GM19438 (cell line): ENCODE data around the gene KBTBD13.

ENCODE experiments used
- ATAC-seq: cut with Tn5 transposase; IDR thresholded peaks from one replicate; pipeline ENCODE4 v1.9.1; 2021; ENCODE audit warnings: low read depth; ENCODE audit not compliant: unreplicated experiment

Gene KBTBD13

DNA sequence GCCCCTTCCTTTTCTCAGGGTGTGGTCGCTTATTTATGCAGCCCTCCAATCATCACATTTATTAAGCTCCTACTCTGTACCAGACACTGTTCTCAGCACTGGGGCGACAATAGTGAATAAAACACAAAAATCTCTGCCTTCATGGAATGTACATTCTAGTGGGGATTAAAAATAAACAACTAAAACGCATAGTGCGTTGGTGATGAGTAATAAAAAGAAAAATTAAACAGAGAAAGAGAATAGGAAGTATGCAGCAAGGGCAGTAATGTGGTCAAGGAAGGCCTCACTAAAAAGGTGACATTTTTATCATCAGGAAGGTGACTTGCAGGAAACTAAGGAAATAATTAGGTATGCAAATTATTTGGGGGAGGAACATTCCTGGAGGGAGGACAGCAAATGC, 26.3 kb upstream of the KBTBD13 start:
- ATAC-seq, result no peak

DNA sequence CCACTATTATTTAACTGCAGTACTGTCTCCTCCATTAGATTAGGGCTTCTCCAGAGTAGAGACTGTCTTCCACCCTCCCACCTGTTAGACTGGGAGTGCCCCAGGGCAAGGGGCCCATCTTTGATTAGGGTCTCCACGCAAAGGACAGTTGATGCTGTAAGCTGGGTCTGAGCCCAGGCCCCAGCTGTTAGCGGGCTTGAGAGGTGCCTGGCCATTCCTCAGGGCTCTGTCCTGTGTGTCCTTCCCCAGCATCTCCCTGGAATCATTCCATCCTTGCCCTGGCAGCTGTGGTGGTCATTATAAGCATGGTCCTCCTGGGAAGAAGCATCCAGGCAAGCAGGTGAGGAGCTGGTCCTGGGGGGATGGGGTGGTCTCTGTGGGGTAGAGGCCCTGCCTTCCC, 25.3 kb upstream of the KBTBD13 start:
- ATAC-seq, result no peak

DNA sequence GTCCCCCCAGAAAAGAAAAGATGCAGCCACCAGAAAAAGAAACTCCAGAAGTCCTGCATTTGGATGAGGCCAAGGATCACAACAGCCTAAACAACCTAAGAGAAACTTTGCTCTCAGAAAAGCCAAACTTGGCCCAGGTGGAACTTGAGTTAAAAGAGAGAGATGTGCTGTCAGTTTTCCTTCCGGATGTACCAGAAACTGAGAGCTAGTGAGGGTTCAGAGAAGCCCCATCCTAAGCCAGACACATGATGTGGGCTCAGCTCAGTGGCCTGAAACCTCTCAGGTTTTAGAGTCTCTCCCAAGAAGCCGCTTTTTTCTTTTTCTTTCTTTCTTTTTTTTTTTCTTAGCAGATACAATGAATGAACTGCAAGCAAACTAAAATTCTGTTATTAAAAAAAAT, 23.6 kb upstream of the KBTBD13 start:
- ATAC-seq, result no peak

DNA sequence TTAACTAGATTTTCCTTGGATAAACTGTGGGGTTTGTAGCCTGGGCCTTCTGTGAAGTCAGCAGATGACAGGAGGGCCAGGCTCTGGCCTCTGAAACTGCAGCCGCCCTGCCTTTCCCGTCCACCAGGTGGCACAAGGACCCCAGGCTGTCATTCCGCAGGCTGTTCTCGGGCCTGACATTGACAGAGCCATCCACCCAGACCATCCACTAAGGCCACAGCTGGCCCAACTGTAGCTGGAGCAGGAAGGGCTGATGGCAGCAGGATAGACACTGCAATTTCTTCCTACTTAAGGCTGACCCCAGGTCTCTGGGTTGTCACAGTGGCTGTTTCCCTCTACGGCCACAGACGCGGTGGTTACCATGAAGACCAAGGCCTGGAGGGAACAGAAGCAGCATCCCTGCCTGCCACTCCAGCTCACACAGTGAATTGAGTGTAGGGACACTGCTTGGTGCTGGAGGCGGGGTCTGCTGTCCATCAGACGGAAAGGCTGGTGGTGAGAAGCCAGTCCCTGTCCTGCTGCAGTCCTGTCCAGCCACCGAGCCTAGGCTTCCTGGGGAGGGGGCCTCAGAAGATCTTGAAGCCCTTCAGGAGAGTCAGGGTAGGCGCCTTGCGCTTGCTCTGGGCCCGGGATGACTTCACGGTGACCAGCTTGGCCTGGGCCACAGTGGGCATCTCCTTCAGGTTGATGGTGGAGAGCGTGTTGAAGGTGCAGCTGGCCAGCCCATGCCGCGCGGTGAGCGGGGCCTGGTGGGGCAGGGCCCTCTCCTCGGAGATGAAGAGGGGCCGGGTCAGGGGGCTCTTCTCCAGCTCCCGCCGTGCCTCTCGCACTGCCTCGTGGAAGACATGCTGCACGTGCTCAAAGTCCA, 22.0 kb upstream of the KBTBD13 start:
- ATAC-seq, result no peak

DNA sequence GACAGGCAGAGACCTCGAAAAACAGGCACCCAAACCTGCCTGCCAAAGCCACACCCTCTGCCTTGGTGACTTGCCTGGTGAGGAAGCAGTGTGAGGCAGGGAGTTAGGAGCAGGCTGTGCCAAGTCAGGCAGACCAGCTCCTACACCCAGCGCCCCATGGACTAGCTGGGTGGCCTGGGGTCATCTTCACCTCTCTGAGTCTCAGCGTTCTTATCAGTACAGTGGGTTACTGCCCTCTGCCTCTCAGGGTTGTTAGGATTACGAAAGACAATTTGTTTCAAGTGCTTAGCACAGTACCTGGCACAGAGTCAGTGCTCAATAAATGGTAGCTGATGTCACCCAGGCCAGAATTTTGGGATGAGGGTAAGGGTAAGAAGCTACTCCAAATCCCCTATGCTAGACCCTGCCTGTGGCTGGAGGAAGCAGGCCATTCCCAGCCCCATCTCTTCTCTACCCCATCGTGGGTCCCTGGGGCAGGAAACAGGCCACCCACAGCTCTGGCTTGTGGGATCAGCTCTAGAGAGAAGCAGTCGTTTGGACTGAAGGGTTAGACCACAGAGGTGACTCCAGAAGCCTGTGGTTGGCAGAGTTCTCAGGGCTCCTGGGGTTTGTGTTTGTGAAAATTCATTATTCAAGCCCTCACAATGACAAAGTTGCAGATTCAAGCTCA, 21.2 kb upstream of the KBTBD13 start:
- no peak for ATAC-seq

DNA sequence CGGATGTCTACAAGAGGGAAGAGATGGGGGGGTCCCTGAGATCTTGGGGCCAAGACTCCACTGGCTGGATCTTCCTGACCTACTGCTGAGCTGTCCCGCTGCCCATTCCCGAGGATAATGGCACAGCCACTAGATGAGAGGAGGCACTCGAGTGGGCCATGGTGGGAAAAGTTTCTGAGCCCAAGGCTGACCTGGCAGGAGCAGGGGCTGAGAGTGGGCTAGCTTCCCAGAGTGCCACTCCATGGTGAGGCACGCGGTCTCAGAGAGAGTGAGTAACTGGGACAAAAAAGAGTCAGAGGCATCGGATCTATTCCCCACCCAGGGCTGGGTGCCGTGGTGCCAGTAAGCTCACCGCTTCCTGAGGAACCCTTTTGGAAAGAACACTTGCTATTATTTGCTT, 20.4 kb upstream of the KBTBD13 start:
- ATAC-seq, result no peak

DNA sequence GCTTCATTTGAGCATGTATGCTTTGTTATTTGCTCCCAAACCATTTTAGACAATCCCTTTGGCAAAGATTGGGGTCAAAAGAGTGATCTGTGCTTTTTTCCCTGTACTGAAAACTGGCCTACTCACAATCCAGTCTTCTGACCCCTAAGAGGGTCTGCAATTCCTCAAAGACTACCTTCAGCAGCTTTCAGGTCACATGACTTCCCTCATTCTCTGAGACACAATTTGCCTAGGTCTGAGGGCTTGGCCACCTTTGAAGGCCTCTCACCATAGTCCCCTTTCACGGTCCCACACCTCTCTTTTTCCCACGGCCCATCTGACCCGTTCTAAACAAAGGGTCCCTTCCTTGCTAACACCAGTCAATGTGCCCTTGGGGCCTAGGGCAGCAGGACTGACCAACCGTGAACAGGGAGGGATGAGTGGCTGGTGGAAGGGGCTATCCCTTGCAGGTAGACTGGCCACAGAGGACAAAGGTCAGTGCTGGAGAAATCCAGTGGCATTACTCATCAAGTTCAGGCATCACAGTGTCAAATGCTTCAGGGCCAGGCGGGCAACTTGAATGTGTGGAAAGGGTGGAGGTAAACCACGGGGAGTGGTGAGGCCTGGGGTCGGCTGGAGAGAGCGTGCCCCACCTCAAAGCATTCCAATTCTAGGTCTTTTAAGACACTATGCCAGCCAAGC, 19.5 kb upstream of the KBTBD13 start:
- ATAC-seq, result no peak

DNA sequence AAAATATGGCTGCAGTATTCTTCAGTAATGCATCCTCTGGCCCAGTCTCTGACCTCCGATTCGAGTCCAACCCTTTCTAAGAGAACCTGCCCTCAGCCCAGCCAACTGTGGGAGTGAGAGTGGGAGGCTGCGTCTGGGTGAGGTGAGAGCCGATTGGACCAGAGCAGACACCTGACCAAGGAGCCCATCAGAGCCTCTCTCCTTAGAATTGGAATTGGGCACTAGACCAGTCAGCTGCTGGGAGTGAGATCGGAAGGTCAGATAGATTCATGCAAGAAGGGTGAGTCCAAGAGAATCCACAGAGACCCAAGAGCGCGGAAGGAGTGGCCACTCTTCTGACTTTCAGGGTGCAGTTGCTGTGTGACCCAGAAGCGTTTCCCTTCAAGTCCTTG, 19.0 kb upstream of the KBTBD13 start:
- ATAC-seq, result no peak

DNA sequence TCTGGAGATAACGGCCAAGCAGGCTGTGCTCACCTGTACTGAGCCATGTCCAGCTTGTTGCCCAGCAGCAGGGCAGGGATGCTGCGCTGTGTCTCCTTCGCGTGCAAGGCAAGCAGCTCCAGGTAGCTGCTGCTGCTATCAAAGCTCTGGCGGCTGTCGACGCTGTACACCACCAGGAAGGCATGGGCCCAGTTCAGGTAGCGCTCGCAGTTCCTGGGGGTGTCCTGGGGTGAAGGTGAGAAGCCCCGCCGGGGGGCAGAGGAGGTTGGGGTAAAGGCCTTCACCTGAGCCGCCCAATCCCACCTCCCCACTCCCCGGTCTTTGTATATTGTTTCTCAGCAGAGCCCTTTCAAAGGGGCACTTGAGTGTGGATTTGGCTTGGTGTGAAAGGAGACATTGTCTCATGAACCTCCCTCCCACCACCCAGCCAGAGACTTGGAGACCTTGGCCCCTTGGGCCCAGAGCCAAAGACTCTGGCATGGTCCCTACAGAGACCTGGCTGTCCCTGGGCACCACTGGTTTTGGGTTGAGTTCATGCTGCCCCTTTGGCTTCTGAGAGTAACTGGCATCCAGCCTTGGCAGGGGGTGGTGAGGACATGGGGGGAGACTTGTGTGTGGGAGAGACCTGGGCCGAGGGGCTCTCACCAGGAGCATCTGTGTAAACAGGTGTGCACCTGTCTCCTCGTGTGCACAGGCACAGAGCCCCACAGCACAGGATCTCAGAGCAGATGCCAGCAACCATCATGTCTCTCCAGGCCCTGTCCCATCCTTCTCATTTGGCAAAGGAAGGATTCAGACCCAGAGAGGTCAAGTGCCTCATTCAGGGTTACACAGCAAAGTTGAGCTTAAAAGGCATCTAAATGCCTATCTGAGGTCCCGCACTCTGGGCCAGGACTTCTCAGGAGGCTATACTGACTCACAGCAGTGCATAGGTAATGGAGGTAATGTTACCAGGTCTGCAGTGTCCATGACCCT, 17.9 kb upstream of the KBTBD13 start:
- ATAC-seq, result no peak

DNA sequence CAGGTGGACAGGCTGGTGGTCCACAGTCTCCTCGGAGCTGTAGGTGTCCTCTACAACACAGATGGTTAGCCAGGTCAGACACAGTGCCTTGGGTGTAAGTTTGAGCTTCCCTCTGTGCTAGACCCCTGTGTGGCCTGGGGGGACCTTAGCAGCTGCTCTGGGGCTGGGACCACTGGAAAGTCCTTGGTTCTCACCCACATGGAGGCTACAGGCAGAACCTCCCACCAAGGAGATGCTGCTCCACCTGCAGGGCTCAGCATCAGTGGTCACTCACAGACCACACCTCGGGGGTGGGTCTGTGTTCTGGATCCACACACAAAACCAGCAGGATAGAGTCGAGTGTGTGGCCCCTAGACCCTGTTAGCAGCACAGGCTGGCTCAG, 17.2 kb upstream of the KBTBD13 start:
- ATAC-seq, result no peak

DNA sequence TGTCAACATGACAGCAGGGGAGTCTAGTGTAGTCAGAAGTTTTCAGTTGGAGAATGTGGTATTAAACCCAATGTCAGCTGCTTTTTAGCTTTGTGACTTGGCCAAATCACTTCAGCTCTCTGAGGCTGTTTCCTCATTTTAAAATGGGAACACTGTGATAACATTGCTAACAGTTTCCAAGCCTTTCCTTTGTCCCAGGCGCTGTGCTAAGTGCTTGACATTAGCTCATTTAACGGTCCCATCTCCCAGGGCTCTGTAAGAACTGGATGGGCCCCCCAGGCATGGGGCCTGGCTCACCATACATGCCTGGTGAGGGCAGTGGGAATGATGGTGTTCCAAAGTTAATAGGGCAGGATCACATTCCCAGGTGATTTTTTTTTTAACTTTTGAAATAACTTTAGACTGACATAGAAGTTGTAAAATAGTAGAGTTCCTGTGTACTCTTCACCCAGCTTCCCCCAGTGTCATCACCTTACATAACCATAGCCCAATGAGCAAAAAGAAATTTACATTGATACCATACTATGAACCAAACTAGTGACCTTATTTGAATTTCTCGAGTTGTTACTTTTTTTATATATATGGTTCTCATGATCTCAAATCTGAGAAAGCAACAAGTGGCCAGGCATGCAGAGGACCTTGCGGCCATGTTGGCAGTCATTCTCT, 16.5 kb upstream of the KBTBD13 start:
- ATAC-seq, result no peak

DNA sequence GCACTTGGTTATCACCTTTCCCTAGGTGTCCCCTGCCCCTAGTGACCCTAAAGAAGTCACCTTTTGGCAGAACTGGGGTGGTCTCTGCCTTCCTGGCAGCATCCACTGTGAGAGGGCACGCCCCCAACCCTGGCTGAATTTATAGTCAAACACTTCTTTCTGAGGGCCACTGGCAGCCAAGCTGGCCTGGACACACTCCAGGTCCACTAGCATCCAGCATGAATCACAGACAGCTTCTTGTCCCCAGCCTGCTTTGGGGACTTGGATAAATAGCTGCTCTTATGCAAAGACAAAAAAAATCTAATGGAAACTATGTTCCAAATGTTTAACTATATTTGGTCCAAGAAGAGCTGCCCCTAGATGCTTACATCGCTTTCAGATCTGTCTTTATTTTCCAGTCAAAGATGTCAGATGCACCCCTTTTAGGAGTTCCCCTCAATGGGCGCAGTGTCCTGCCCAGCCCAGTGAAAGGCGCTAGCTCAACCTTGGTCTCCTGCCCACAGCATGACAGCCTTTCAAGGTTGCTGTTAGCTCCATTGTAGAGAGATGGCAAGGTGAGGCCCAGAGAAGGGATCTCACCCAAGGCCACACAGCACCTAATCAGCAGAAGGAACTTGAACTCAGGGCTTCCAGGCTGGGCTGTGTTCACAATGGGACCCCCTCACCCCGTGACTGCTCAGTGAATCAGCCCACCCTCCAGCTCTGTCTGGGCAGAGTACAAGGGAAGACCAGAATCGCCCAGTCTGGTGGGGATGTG, 15.7 kb upstream of the KBTBD13 start:
- no peak for ATAC-seq

DNA sequence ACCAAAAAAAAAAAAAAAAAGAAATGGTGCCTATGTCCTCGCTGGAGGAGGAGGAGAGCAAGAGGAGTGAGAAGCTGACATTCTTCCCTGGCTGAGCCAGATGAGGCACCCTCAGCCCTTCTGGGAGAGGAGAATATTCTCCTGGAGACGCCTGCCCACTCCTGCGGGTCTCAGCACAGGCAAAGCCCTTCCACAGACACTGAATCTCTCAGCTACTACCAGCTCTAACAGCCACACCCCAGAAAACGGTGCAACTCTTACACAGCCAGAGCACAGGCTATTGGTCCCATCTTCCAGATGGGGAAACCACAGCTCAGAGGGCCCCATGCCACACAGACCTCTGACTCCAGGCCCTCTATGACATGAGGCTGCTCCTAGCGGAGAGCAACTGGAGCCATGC, 14.5 kb upstream of the KBTBD13 start:
- ATAC-seq, result no peak

DNA sequence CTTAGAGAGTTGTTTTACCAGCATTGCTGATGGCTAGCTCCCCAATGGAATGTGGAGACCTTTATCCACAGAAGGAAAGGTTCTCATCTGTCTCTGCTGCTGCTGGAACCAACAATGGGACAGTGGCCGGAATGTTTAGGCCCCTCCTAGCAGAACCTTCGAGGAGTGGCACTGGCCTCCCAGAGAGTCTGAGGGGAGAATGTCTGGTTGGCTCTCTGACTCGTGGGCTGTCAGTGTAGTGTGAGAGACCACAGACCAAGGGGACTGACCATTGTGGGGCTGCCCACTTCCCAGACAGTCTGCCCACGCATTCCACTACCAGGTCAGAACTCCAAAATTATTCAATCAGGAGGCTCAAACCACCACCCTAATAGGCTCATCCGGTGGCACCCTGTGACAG, 13.8 kb upstream of the KBTBD13 start:
- ATAC-seq, result no peak

DNA sequence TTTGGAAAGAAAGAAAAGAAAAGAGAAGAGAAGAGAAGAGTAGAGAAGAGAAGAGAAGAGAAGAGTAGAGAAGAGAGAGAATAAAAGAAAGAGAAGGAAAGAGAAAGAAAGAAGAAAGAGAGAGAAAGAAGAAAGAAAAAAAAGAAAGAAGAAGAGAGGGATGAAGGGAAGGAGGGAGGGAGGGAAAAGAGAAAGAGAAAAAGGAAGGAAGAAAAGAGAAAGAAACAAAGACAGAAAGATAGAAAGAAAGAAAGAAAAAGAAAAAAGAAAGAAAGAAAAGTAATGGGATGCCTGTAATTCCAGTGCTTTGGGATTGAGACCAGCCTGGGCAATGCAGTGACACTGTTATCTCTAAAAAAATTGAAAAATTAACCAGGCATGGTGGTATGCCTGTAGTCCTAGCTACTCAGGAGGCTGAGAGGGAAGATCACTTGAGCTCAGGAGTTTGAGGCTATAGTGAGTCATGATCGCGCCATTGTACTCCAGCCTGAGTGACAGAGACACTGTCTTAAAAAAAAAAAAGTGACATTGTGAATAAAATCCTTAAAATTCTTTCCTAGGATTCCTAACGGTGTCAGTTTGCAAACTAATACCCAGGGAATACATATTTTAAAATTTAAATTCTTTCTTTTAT, 10.4 kb upstream of the KBTBD13 start:
- no peak for ATAC-seq

DNA sequence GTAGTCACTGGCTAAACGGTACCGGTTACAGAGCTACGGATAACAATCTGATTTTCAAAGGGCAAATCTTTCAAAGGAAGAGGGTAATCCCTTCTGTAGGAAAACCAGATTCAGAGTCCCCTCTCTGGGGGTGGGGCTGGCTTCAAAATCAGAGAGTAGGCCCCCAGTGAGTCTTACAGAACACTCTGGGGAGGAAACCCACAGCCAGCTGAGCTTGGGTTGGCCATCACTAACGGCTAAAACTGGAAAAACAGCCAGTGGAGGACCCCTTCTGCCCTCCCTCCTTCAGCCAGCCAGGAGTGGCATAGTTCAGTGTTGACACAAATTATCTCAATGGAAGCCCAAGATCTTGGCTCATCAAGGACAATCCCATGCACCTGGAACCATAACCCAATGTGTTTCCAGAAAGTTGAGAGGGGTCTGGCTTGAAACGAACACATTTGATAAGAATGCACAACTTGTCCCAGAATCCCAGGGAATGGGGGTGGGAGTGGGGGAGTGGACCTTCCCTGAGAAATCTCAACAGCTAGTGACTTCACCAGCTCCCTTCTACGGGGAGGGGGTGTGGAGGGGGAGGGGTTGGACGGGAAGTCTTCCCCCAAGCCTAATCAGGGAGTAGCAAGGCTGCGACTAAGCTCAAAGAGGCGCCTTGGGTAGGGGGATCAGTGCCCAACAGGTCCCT, 9.8 kb upstream of the KBTBD13 start:
- no peak for ATAC-seq

DNA sequence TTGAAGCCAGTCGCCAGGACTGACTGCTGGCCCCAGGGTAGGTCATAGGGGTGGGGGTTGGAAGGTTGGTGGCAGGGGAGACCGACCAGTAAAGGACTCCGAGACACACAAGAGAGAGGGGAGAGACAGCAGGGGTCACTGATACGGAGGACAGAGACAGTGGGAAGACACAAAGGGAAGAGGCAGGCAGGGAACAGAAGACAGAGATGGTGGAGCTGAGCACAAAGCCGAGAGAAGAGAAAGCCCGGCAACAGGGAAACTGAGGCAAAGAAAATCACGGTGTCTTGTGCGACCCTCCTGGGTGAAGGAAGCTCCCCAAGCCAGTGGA, 9.3 kb upstream of the KBTBD13 start:
- no peak for ATAC-seq

DNA sequence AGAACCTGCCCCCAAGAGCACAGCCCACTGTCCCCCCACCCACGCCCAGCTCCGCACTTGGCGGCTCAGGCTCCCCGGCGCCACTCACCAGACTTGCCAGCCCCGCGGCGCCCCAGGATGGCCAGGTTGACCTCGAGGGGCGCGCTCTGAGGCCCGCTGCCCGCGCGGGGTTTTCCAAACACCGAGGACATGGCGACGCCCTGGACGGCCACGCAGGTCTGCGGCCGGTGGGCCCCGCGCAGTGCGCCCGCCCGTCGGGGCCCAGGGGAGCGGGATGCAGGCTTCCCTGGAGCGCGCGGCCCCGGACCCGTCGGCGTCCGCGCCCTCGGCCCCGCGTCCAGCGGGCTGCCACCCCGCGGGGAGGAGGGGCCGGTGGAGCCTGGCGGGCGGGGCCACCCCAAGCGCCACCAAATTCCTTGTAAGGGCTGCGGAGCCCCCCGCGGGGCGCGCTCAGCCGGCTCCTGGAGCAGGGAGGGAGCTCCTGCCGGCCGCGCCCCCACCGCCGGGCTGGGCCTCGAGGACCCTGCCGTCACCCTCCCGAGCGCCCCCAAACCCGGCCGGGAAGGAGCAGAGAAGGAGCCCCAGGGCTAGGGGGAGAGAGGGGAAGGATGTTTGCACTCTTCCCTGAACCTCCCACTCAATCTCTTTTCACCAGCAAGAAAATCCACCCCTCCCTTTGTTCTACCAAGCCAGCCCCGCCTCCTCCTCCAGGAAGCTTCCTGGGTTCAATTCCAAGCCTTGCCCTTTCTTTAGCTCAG, 8.7 kb upstream of the KBTBD13 start, which contains the start of gene RASL12:
Gene RASL12, minus strand, starts transcription at position 347 of the 758 bp plus-strand sequence. Its CDS starts 156 bp downstream, at position 191.
- ATAC-seq, result no peak
